RWPE2 (cell line): ENCODE data around the gene ZSCAN20.

Source experiments
- ATAC-seq: fragments of 200-7000 bp; cut with Tn5 transposase; 3 replicates; pipeline ENCODE4 v1.9.1; 2021; ENCODE audit warnings: low read depth
- DNase-seq: peaks from one replicate; pipeline ENCODE4 v3.0.0-alpha.2; 2020; ENCODE audit warnings: low spot score
- H3K27ac ChIP-seq: fragments of 450-650 bp; 2 replicates; pipeline ENCODE4 v1.5.1; 2017; ENCODE audit warnings: mild to moderate bottlenecking; ENCODE audit not compliant: poor library complexity, severe bottlenecking
- H3K27me3 ChIP-seq: fragments of 250-450 bp; sonication (Bioruptor Pico); 2 replicates; pipeline ENCODE4 v1.5.1; 2021; ENCODE audit warnings: mild to moderate bottlenecking, moderate library complexity; ENCODE audit not compliant: insufficient read depth, poor library complexity, severe bottlenecking
- H3K36me3 ChIP-seq: fragments of 250-450 bp; sonication (Bioruptor Pico); 2 replicates; pipeline ENCODE4 v1.5.1; 2020; ENCODE audit warnings: low read depth, mild to moderate bottlenecking, moderate library complexity
- H3K4me1 ChIP-seq: fragments of 250-450 bp; sonication (Bioruptor Pico); 2 replicates; pipeline ENCODE4 v1.5.1; 2021; ENCODE audit warnings: mild to moderate bottlenecking, moderate library complexity; ENCODE audit not compliant: insufficient read depth, poor library complexity, severe bottlenecking
- H3K4me3 ChIP-seq: fragments of 250-450 bp; sonication (Bioruptor Pico); 2 replicates; pipeline ENCODE4 v1.5.1; 2021; ENCODE audit warnings: mild to moderate bottlenecking, moderate library complexity; ENCODE audit not compliant: severe bottlenecking
- H3K9me3 ChIP-seq: fragments of 250-450 bp; sonication (Bioruptor Pico); 2 replicates; pipeline ENCODE4 v1.5.1; 2021; ENCODE audit warnings: mild to moderate bottlenecking, moderate library complexity; ENCODE audit not compliant: severe bottlenecking
- CTCF ChIP-seq: fragments of 450-650 bp; IDR thresholded peaks from one replicate; pipeline ENCODE4 v1.5.1; 2017; ENCODE audit warnings: mild to moderate bottlenecking, moderate library complexity; ENCODE audit not compliant: poor library complexity, severe bottlenecking

Gene ZSCAN20

GRCh38 chr1:33468011-33468410 is 4.4 kb upstream of the ZSCAN20 start:
- no peaks in the 10 kb centered on the region for H3K27me3 ChIP-seq
- no peak for DNase-seq
- ATAC-seq: no peak
- peaks cover 3% of the 10 kb centered on the region for H3K4me1 ChIP-seq
- no peak for TF ChIP-seq CTCF
- H3K36me3 ChIP-seq: no peaks in the 10 kb centered on the region
- no peak overlapping the region for H3K4me3 ChIP-seq
- H3K27ac ChIP-seq: no peak overlapping the region
- no peaks in the 10 kb centered on the region for H3K9me3 ChIP-seq

GRCh38 chr1:33468531-33468930 is 3.9 kb upstream of the ZSCAN20 start:
- ATAC-seq: no peak
- no peaks in the 10 kb centered on the region for H3K36me3 ChIP-seq
- DNase-seq: no peak
- no peak overlapping the region for H3K27ac ChIP-seq
- H3K9me3 ChIP-seq: no peaks in the 10 kb centered on the region
- no peaks in the 10 kb centered on the region for H3K27me3 ChIP-seq
- H3K4me1 ChIP-seq: peaks cover 3% of the 10 kb centered on the region
- no peak for TF ChIP-seq CTCF
- H3K4me3 ChIP-seq: no peak overlapping the region

GRCh38 chr1:33468967-33469366 is 3.5 kb upstream of the ZSCAN20 start:
- Histone ChIP-seq H3K36me3 (no peaks in the 10 kb centered on the region), H3K9me3 (no peaks in the 10 kb centered on the region), H3K4me3 (no peak overlapping the region), H3K27ac (no peak overlapping the region), H3K4me1 (peaks cover 3% of the 10 kb centered on the region), H3K27me3 (no peaks in the 10 kb centered on the region)
- DNase-seq: no peak
- TF ChIP-seq CTCF: no peak
- ATAC-seq: no peak

- H3K27ac ChIP-seq: no peak overlapping the region
- no peak for DNase-seq
Observed at GRCh38 chr1:33469691-33470090, 2.8 kb upstream of the ZSCAN20 start.

More at GRCh38 chr1:33469691-33470090, 2.8 kb upstream of the ZSCAN20 start:
- TF ChIP-seq CTCF: no peak
- ATAC-seq: no peak
- Histone ChIP-seq H3K4me1 (peaks cover 3% of the 10 kb centered on the region), H3K9me3 (no peaks in the 10 kb centered on the region), H3K27me3 (no peaks in the 10 kb centered on the region), H3K36me3 (no peaks in the 10 kb centered on the region), H3K4me3 (no peak overlapping the region)
